NOMO-1 (cell line): ENCODE data around the gene KRT1.

ENCODE experiments used
- DNase-seq, 2 experiments: peaks; one replicate each; lab custom pipeline; 2025; ENCODE audit not compliant: unreplicated experiment in 2 of 2; lab: John Stamatoyannopoulos, UW

The KRT1 gene

GRCh38 chr12:52662918-52663229, 17.3 kb downstream of the KRT1 start:
- no peak for DNase-seq

DNA sequence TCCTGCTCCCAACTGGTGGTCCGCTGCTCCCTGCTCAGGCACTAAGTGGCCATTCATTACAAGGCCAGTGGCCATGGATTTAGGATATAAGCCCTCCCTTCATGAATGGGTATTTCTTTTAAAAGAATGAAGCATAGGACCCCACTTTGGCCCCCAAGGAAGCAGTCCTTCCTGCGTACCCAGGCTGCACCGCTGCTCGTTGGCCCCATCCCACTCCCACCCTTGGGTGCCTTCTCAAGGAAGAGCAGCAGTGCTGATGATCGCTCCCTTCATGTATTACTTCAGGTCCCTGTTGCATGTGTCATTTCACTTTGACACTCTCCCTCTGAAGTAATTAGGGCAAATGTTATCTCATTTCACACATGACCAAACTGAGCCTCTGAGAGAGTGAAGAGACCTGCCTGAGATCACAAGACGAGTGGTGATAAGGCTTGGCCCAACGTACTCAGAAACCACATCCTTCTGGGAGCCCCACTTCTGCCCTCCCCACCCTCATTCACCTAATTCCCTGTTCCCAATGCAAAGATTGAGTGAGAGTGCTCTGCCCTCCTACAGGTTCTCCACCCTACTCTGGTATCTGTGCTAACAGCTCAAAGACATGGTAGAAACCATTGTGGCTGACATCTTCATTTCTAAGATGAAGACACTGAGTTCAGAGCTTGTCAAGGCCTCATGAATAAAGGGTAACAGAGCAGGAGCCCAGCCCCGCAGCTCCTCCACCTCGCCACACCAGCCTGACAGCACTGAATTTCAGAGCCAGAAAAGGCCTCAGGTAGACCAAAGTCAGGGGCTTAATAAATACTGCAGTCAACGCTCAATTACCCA, 17.9 kb downstream of the KRT1 start:
- DNase-seq = no peak

DNA sequence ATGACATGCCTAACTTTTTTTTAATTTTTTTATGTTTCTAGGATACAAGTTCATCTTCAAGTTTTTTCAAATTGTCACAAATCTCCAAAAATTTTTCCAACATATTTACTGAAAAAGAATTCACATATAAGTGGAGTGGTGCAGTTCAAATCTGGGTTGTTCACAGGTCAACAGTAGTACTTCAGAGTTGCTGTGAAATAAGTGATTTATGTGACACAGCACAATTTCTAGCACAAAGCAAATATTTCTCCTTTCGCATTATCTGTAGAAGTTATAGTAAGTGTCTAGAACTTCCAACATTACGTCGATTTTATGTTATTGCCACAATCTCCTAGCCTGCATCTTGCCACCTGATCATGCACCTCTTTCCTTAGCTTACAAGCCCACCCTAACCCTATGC, 18.5 kb downstream of the KRT1 start:
- DNase-seq = no peak

DNA sequence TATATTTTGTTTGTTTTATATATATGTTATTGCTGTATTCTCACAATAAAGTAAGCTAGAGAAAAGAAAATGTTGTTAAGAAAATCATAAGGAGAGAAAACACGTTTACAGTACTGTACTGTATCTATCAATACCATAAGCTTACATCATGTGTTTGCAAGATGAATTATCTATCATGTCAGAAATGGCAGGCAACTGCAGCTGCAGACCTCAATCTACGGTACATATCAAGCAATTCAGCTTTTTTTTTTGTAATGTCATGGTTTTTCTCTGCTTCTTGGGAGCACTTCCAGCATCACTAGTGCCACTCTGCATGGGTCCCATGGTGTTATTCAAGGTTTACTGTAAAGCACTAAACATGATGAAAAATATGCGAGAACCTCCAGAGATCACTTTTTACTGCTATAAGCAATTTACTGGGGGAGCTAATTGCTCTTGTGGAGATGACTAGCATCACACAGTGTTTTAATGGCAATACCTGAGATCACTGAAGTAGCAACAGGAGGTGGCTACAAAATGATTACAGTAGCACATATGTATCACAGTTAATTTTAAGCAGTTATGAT, 19.2 kb downstream of the KRT1 start:
- no peak for DNase-seq

GRCh38 chr12:52659951-52660350, 20.3 kb downstream of the KRT1 start:
- DNase-seq = no peak

- DNase-seq = no peak
Observed at GRCh38 chr12:52659395-52659794, 20.8 kb downstream of the KRT1 start.

- no peak for DNase-seq
Observed at GRCh38 chr12:52658196-52658595, 22.0 kb downstream of the KRT1 start.

GRCh38 chr12:52657250-52657902, 22.8 kb downstream of the KRT1 start:
- no peak for DNase-seq

- no peak for DNase-seq
Observed at GRCh38 chr12:52656616-52657015, 23.6 kb downstream of the KRT1 start.

GRCh38 chr12:52655720-52656124, 24.5 kb downstream of the KRT1 start:
- DNase-seq = no peak

DNA sequence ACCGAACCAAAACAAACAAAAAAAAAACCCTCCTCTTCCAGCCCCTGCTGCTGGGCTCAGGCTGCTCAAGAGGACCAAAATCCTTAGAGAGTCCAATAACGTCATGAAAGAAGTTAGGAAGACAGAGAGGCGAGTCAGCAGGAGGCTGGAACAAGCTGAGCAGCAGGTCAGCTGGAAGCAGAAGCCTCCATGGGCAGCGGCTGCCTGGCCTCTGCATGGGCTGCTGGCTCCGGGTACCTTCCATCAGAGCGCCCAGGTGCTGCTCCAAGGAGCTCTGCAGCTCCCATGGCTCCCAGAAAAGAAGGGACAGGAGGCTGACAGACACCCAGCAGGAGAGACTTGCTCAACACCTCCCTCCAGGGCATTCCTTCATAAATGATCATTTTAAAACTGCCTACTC, 25.0 kb downstream of the KRT1 start:
- DNase-seq = no peak

GRCh38 chr12:52651726-52652261, 28.4 kb downstream of the KRT1 start, which contains the start of gene KRT2:
Gene KRT2, minus strand, starts transcription at chr12:52652211. Its CDS starts 69 bp downstream, at chr12:52652142.
- no peak for DNase-seq

DNA sequence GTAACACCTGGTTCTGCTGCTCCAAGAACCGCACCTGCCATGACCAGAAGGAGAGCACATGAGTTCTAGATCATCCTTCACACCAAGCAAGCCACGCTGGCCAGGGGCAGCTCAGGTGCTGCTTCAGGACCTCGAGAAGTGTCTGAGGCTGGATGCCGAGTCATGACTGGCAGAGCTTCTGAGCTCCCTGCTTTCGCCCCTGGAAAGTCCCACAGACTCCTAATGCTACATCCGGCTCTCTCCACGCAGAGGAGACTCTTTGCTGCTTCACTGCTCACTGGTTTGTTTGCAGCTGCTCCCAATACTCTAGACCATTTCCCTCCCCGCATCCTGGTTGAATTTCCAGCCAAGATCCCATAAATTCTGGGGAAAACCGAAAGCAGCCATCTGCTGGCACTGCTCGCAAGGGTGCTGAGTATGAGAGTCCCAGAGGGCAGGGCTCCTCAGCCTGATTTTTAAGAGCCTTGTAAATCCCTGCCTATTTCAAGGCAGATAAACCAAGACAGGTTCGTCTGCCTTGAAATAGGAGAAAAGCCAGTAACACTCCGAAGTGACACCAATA, 29.6 kb downstream of the KRT1 start:
- DNase-seq = no peak

- no peak for DNase-seq
Observed at GRCh38 chr12:52649066-52649465, 31.1 kb downstream of the KRT1 start.

- DNase-seq = no peak
Observed at GRCh38 chr12:52648012-52648550, 32.1 kb downstream of the KRT1 start.

GRCh38 chr12:52647601-52648000, 32.6 kb downstream of the KRT1 start:
- no peak for DNase-seq

DNA sequence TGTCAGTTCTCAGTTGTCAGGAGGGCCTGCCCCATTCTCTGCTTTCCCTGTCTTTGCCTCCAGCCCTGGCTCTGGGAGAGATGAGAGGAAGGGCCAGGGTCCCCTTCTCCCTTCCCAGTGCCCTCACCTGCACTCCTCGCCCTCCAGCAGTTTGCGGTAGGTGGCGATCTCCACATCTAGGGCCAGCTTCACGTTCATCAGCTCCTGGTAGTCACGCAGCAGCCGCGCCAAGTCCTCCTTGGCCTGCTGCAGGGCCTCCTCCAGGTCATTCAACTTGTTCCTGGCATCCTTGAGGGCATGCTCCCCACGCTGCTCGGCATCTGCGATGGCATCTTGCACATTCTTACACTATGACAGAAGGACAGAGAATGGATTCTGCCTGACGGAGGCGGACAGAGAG, 33.6 kb downstream of the KRT1 start:
- DNase-seq = no peak

GRCh38 chr12:52645982-52646381, 34.2 kb downstream of the KRT1 start:
- DNase-seq = no peak

DNA sequence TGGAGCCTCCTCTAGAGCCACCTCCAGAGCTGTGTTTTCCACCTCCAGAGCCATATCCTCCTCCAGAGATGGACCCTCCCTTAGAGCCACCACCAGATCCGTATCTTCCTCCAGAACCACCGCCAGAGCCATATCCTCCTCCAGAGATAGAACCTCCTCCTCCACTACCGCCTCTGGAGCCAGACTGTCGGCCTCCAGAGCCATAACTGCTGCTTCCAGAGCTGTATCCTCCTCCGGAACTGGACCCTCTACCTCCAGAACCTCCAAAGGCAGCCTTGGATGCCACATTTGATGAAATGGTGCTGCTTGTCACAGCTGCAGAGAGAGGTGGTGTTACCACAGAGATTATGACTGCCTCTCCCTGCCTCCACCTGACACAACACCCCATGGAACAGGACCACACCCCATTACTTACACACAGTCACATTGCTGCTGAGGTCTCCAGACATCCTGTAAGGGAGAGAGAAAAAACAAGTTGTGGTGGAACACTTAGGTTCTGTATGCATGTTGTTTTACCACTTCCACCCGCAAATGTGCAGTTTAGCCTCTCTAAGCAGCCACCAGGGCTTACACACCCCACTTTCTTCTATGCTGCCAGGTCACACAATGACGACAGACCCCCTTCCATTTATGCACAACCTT, 35.0 kb downstream of the KRT1 start:
- DNase-seq = no peak

DNA sequence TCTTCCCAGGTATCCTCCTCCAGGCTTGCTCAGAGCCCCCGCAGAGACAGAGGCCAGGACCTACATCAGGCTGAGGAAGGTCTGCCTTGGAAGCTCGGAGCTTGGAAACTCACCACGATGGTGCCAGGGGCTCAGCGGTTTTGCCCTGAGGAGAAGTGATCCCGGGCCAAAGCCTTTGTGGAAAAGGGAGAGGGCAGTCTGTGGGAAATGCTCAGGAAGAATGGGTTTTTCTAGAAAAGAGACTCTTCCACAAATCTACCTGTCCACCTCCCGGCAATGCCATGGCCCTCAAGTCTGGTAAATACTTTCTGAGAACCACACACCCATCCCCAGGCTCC, 36.2 kb downstream of the KRT1 start:
- DNase-seq = no peak
